PC-9 (cell line): Measurements from ENCODE around the gene PRDM15. TPM values are rescaled to one million over a fixed set of nuclear protein-coding genes. Genes with fewer than 3 reads are reported as not detected.

Experiments
- BruUV-seq: library from RNA; stranded (reverse); fragments of 400-500 nt; replicated peaks from 2 replicates; lab custom pipeline; 2021; lab: Mats Ljungman, UMichigan
- CTCF ChIA-PET: fragments of 300-600 bp; sonication (Branson Sonifier 250); formaldehyde crosslinking; loops from one replicate; lab custom pipeline; 2022; ENCODE audit warnings: antibody characterized with exemption; lab: Charles Lee
- POLR2A ChIA-PET: fragments of 300-600 bp; sonication (Branson Sonifier 250); formaldehyde crosslinking; loops from one replicate; lab custom pipeline; 2022; ENCODE audit warnings: antibody characterized with exemption; ENCODE audit not compliant: unreplicated experiment; lab: Charles Lee
- DNase-seq, 2 experiments: peaks; one replicate each; pipeline versions ENCODE4 v3.0.0 to v3.0.0-alpha.2; 2015 to 2022; ENCODE audit warnings: mixed read lengths in 1 of 2
- H2AFZ ChIP-seq: fragments of 200-600 bp; sonication (generic); 2 replicates; pipeline ENCODE4 v1.8.1; 2017; ENCODE audit warnings: antibody characterized with exemption
- H3F3A ChIP-seq: fragments of 200-600 bp; sonication (generic); 2 replicates; pipeline ENCODE4 v1.8.1; 2017; ENCODE audit warnings: antibody characterized with exemption, mild to moderate bottlenecking, low read depth; ENCODE audit not compliant: insufficient read depth
- H3K27ac ChIP-seq: fragments of 200-600 bp; sonication (generic); 2 replicates; pipeline ENCODE4 v1.6.1; 2016; ENCODE audit warnings: mixed run types
- H3K27me3 ChIP-seq: fragments of 200-600 bp; sonication (generic); 2 replicates; pipeline ENCODE4 v1.6.1; 2016; ENCODE audit warnings: low read depth, mixed run types; ENCODE audit not compliant: insufficient read depth
- H3K36me3 ChIP-seq: fragments of 200-600 bp; sonication (generic); 2 replicates; pipeline ENCODE4 v1.6.1; 2016; ENCODE audit warnings: low read depth, mixed run types
- H3K4me1 ChIP-seq: fragments of 200-600 bp; sonication (generic); replicated peaks from 2 replicates; pipeline ENCODE4 v1.6.1; 2016; ENCODE audit warnings: mixed run types; ENCODE audit not compliant: insufficient read depth
- H3K4me2 ChIP-seq: fragments of 200-600 bp; sonication (generic); 2 replicates; pipeline ENCODE4 v1.6.1; 2017; ENCODE audit warnings: mixed run types
- H3K4me3 ChIP-seq: fragments of 200-600 bp; sonication (generic); 2 replicates; pipeline ENCODE4 v1.6.1; 2016; ENCODE audit warnings: mixed run types
- H3K79me2 ChIP-seq: fragments of 200-600 bp; sonication (generic); 2 replicates; pipeline ENCODE4 v1.6.1; 2017; ENCODE audit warnings: low read depth, mixed run types
- H3K9me2 ChIP-seq: fragments of 200-600 bp; sonication (generic); 2 replicates; pipeline ENCODE4 v1.8.1; 2017; ENCODE audit warnings: mild to moderate bottlenecking; ENCODE audit not compliant: insufficient read depth
- H3K9me3 ChIP-seq: fragments of 200-600 bp; sonication (generic); 2 replicates; pipeline ENCODE4 v1.8.1; 2016; ENCODE audit warnings: low read depth; ENCODE audit not compliant: insufficient read depth
- H4K20me1 ChIP-seq: fragments of 200-600 bp; sonication (generic); 2 replicates; pipeline ENCODE4 v1.8.1; 2017; ENCODE audit not compliant: insufficient read depth
- CTCF ChIP-seq: fragments of 200-600 bp; sonication (generic); conservative IDR thresholded peaks from 2 replicates; pipeline ENCODE4 v1.6.1; 2017; ENCODE audit warnings: mixed run types, antibody characterized with exemption, mild to moderate bottlenecking, moderate library complexity
- EZH2 ChIP-seq: fragments of 200-600 bp; sonication (generic); IDR thresholded peaks from 2 replicates; pipeline ENCODE4 v1.8.0; 2017; ENCODE audit warnings: antibody characterized with exemption, low read depth
- intact Hi-C: fragments of 100-400 bp; cut with micrococcal nuclease; formaldehyde crosslinking; loops from one replicate; pipeline ENCODE4 v1.10.0; 2022; ENCODE audit not compliant: unreplicated experiment
- total RNA-seq: library from RNA; stranded (reverse); gene quantifications from 2 replicates; pipeline ENCODE4 v1.2.3, GENCODE V29; 2021

PRDM15 gene
- total RNA-seq, 1 experiment from 2014 or later = 8.8 TPM

- no TSS peak for BruUV-seq
- CTCF ChIA-PET = no interaction called here
- TF ChIP-seq CTCF = no peak
- TF ChIP-seq EZH2 = no peak
Measured at GRCh38 chr21:41834926-41835663, 44.0 kb downstream of the PRDM15 start.

DNA sequence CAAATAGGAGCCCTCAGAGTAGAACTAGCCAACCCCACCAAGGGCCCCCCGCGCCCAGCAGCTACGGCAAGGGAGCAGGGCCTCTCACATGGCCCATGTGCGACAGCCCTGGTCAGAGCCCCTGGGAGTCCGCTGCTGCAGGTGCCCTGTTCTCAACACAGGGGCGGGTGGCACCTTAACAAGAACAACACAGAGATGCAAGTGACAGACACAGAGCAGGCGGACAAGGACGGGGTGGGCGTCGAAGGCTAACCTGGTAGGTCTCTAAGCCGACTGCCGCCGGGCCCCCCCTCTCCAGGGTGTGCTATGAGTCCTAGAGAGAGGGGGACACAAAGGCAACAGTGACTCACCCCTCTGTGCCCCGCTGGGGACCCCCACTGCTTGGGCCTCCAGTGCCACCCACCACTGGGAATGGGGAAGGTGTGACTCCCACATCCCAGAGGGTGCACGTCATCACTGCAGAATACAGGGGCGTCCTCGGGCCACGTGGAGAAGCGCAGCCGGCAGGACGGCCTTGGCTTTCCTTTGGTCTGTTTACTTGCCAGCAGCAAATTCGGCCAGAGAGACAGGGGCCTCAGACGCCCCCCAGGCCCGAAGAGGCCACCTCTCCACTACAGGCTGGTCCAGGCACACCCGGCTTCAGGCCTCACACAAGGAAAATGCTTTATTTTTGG, 44.8 kb downstream of the PRDM15 start:
- no peak for DNase-seq
- Histone ChIP-seq H2AFZ (no peak overlapping the region), H3K9me2 (no peaks in the 10 kb centered on the region), H3K27me3 (no peaks in the 10 kb centered on the region), H3K4me1 (no peaks in the 10 kb centered on the region), H3K4me3 (no peak overlapping the region), H3K79me2 (no peaks in the 10 kb centered on the region), H3K4me2 (no peak overlapping the region), H3K9me3 (no peaks in the 10 kb centered on the region), H3F3A (peaks cover 8% of the 10 kb centered on the region; the same call in 1 of the 2 replicates), H3K27ac (no peak overlapping the region), H3K36me3 (no peaks in the 10 kb centered on the region), H4K20me1 (no peaks in the 10 kb centered on the region)
- TF ChIP-seq CTCF (no peak), EZH2 (no peak)
- intact Hi-C loops = no loop called here
- ChIA-PET CTCF (no interaction called here), POLR2A (no interaction called here)
- no TSS peak for BruUV-seq

More at GRCh38 chr21:41834926-41835663, 44.0 kb downstream of the PRDM15 start:
- Histone ChIP-seq H3K79me2 (no peaks in the 10 kb centered on the region), H3K4me2 (no peak overlapping the region), H3F3A (peaks cover 4% of the 10 kb centered on the region; the same call in 1 of the 2 replicates), H3K4me1 (no peaks in the 10 kb centered on the region), H3K9me2 (no peaks in the 10 kb centered on the region), H3K9me3 (no peaks in the 10 kb centered on the region), H3K27me3 (no peaks in the 10 kb centered on the region), H3K36me3 (no peaks in the 10 kb centered on the region), H2AFZ (no peak overlapping the region), H4K20me1 (no peaks in the 10 kb centered on the region), H3K4me3 (no peak overlapping the region), H3K27ac (no peak overlapping the region)
- POLR2A ChIA-PET = no interaction called here
- DNase-seq = no peak
- intact Hi-C loops = no loop called here

GRCh38 chr21:41833497-41834115, 45.5 kb downstream of the PRDM15 start:
- no peaks in the 10 kb centered on the region for H4K20me1 ChIP-seq
- H3K4me1 ChIP-seq = no peaks in the 10 kb centered on the region
- DNase-seq = no peak
- CTCF ChIA-PET = no interaction called here
- intact Hi-C loops = no loop called here
- no peak for TF ChIP-seq EZH2
- TF ChIP-seq CTCF = no peak
- H3F3A ChIP-seq = peaks cover 8% of the 10 kb centered on the region; the same call in 1 of the 2 replicates
- POLR2A ChIA-PET = interaction anchor here (0.6 kb wide), 1 partner anchor 240 kb away, joined by 10 read pairs; no protein-coding TSS in a partner anchor
- H3K79me2 ChIP-seq = no peaks in the 10 kb centered on the region
- no TSS peak for BruUV-seq
- H3K9me2 ChIP-seq = no peaks in the 10 kb centered on the region
- H3K27ac ChIP-seq = no peak overlapping the region
- H3K36me3 ChIP-seq = no peaks in the 10 kb centered on the region
- no peak overlapping the region for H3K4me2 ChIP-seq
- no peaks in the 10 kb centered on the region for H3K9me3 ChIP-seq
- H3K27me3 ChIP-seq = no peaks in the 10 kb centered on the region
- H2AFZ ChIP-seq = no peak overlapping the region
- H3K4me3 ChIP-seq = no peak overlapping the region
